ENCODE data around the gene TMEM123. TPM values are rescaled to one million over a fixed set of nuclear protein-coding genes. Genes with fewer than 3 reads are reported as not detected.

The TMEM123 gene
- total and polyA plus RNA-seq, 10 donors, result 51.3 to 184 (median 146) TPM

DNA sequence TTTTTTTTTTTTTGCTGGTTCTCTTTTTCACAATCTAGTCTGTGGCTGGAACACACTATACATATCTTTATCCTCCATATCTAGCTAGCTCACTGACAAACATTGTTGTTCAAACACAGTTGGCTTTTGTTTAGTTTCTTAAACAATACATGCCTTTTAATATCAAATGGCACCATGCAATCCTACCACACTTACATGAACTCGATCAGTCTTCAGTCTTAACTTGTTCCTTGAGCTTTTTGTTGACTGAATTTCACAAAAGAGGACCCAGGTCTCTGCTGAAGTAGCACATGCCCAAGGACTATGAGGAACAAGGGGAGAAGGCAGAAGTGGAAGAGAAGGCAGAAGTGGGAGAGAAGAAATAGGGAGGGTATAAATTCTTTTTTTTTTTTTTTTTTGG lies 25.5 kb downstream of the TMEM123 start:
- peaks cover 7 to 100% (median 60%) of the 10 kb centered on the region in 6 donors for H3K4me1 ChIP-seq
- H3K36me3 ChIP-seq, result peaks cover 0 to 33% (median 0%) of the 10 kb centered on the region in 6 donors
- H3K27ac ChIP-seq, result peak overlapping the region in 3 of 8 donors; percentile 19 to 42 (median 31)
- WGBS, 5 donors, result 0 to 1% (median 0%) methylated on average over 1 of the region's 1 CpG
- TF ChIP-seq POLR2A (IDR thresholded peaks at IDR 0.05), result no peak
- no peak for TF ChIP-seq POLR2AphosphoS5 (IDR thresholded peaks at IDR 0.05)
- no peak for TF ChIP-seq CTCF (IDR thresholded peaks at IDR 0.05 in 8 of 11, conservative IDR thresholded peaks at IDR 0.05 in 3 of 11)
- DNase-seq, result no peak
- H3K27me3 ChIP-seq (replicated peaks in 1 of 7), result no peaks in the 10 kb centered on the region
- H3K9me3 ChIP-seq, result peaks cover 0 to 4% (median 0%) of the 10 kb centered on the region in 8 donors
- intact Hi-C loops (cut with DNase I; ENCODE audit: low total_unique reads), result no loop called here
- H3K4me3 ChIP-seq, result no peak overlapping the region

GRCh38 chr11:102426570-102426969 lies 26.0 kb downstream of the TMEM123 start:
- Histone ChIP-seq H3K36me3 (peaks cover 0 to 28% (median 0%) of the 10 kb centered on the region in 6 donors), H3K4me3 (no peak overlapping the region), H3K9me3 (no peaks in the 10 kb centered on the region), H3K27ac (peak overlapping the region in 2 of 8 donors; percentile 19 to 42), H3K27me3 (replicated peaks in 1 of 7) (no peaks in the 10 kb centered on the region), H3K4me1 (peaks cover 7 to 100% (median 61%) of the 10 kb centered on the region in 6 donors)
- DNase-seq, result no peak
- TF ChIP-seq POLR2AphosphoS5 (IDR thresholded peaks at IDR 0.05) (no peak), POLR2A (IDR thresholded peaks at IDR 0.05) (no peak), CTCF (IDR thresholded peaks at IDR 0.05 in 8 of 11, conservative IDR thresholded peaks at IDR 0.05 in 3 of 11) (no peak)
- intact Hi-C loops (cut with DNase I; ENCODE audit: low total_unique reads), result no loop called here

DNA sequence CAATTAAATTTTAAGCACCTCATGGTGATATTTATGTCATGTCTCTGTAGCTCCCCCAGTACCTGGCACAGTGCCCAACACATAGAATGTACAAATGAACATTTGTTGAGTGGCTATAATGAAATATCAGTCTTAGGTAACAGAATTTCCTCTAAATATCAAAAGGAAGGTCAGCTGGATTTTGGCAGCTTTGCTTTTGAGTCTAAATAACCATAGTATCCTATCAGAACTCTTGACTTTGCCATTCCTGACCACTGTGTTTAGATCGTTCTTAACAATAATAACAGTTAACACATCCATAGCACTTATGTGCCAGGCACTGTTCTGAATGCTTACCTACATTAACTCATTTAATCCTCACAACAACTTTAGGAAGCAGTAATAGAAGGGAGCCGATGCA lies 26.6 kb downstream of the TMEM123 start:
- Histone ChIP-seq H3K27me3 (replicated peaks in 1 of 7) (no peaks in the 10 kb centered on the region), H3K4me3 (no peak overlapping the region), H3K27ac (peak overlapping the region in 2 of 8 donors; percentile 10 to 17), H3K4me1 (peaks cover 7 to 100% (median 61%) of the 10 kb centered on the region in 6 donors), H3K9me3 (no peaks in the 10 kb centered on the region), H3K36me3 (peaks cover 0 to 26% (median 0%) of the 10 kb centered on the region in 6 donors)
- intact Hi-C loops (cut with DNase I; ENCODE audit: low total_unique reads), result no loop called here
- DNase-seq, result no peak
- TF ChIP-seq POLR2AphosphoS5 (IDR thresholded peaks at IDR 0.05) (no peak), CTCF (IDR thresholded peaks at IDR 0.05 in 8 of 11, conservative IDR thresholded peaks at IDR 0.05 in 3 of 11) (no peak), POLR2A (IDR thresholded peaks at IDR 0.05) (no peak)
- WGBS, 5 donors, result 67 to 79% (median 74%) methylated on average over 2 of the region's 2 CpGs

DNA sequence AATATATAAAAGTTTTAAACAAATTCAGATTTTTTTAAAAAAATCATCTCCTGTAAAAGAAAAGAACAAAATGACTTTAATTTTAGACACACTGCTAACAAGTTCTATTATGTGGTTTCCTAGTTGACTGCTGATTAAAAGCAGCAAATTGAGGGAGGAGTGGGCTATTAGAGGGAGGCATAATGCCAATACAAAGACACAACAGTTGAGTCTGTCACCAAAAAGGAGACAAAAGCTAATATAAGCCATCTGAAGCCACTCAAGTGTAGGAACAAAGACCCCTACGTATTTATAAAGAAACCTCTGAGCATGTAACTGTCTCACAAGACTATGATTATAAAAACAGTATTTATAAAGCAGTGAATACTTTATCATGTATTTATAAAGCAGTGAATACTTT lies 28.6 kb downstream of the TMEM123 start:
- intact Hi-C loops (cut with DNase I; ENCODE audit: low total_unique reads), result no loop called here
- peaks cover 0 to 33% (median 0%) of the 10 kb centered on the region in 6 donors for H3K36me3 ChIP-seq
- DNase-seq, result no peak
- peaks cover 0 to under 1% (median 0%) of the 10 kb centered on the region in 8 donors for H3K9me3 ChIP-seq
- H3K4me3 ChIP-seq, result no peak overlapping the region
- TF ChIP-seq POLR2A (IDR thresholded peaks at IDR 0.05), result no peak
- no peak overlapping the region for H3K27ac ChIP-seq
- H3K27me3 ChIP-seq (replicated peaks in 1 of 7), result no peaks in the 10 kb centered on the region
- 68 to 83% (median 79%) methylated on average over 1 of the region's 1 CpG for WGBS, 5 donors
- peaks cover 0 to 98% (median 45%) of the 10 kb centered on the region in 6 donors for H3K4me1 ChIP-seq

All from spleen (tissue), 11 donors.